ENCODE measurements around the gene MST1.

The MST1 gene

GRCh38 chr3:49655731-49656285 is 33.5 kb downstream of the MST1 start:
- no peak for DNase-seq (ENCODE audit: low spot score)

DNA sequence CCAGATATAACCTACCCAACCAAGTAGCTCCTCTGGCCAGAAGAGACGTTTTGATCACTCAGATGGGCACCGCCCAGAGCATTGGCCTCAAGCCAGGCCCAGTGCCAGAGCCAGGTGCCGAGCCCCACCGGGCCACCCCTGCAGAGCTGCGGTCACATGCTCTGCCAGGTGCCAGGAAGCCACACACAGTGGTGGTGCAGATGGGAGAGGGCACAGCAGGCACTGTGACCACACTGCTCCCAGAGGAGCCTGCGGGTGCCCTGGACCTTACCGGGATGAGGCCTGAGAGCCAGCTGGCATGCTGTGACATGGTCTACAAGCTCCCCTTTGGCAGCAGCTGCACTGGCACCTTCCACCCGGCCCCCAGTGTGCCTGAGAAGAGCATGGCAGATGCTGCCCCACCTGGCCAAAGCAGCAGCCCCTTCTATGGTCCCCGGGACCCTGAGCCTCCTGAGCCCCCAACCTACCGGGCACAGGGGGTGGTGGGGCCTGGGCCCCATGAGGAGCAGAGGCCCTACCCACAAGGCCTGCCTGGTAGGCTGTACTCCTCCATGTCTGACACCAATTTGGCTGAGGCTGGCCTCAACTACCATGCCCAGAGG is 34.2 kb downstream of the MST1 start:
- DNase-seq (ENCODE audit: low spot score), result no peak

DNA sequence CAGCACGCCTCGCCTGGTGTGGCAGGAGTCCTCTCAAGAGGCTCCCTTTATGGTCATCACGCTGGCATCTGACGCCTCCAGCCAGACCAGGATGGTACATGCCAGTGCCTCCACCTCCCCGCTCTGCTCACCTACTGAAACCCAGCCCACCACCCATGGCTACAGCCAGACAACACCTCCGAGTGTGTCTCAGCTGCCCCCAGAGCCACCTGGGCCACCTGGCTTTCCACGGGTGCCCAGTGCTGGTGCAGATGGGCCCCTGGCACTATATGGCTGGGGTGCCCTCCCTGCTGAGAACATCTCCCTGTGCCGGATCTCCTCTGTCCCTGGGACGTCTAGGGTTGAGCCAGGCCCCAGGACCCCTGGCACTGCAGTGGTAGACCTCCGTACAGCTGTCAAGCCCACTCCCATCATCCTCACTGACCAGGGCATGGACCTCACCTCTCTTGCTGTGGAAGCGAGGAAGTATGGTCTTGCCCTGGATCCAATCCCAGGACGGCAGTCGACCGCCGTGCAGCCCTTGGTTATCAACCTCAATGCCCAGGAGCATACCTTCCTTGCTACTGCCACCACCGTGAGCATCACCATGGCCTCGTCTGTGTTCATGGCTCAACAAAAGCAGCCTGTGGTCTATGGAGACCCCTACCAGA is 35.0 kb downstream of the MST1 start:
- no peak for DNase-seq (ENCODE audit: low spot score)

GRCh38 chr3:49653621-49654020 is 35.7 kb downstream of the MST1 start:
- no peak for DNase-seq (ENCODE audit: low spot score)

- no peak for DNase-seq (ENCODE audit: low spot score)
Measured at GRCh38 chr3:49652903-49653415, 36.3 kb downstream of the MST1 start.

GRCh38 chr3:49652218-49652902 is 36.9 kb downstream of the MST1 start:
- no peak for DNase-seq (ENCODE audit: low spot score)

GRCh38 chr3:49650637-49651036 is 38.6 kb downstream of the MST1 start:
- no peak for DNase-seq (ENCODE audit: low spot score)

GRCh38 chr3:49650177-49650576 is 39.1 kb downstream of the MST1 start:
- no peak for DNase-seq (ENCODE audit: low spot score)

DNA sequence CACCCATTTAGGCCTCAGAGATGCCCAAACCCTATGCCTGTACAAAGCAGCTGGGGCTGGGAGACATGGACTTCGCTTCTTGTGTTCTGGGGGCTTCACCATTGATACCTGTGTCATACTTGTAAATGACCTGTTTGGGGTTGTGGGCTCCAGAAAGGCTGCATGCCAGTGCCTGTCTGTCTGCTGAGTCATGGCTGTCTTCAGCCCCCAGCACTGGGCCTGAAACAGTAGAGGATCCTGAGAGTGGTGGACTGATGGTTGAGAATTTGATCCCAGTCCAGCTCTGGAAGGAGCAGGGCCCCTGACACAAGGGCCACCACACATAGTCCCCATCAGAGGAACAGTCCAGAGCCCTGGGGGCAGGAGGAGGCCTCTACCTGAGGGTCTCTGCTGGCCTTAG is 39.7 kb downstream of the MST1 start:
- no peak for DNase-seq (ENCODE audit: low spot score)

DNA sequence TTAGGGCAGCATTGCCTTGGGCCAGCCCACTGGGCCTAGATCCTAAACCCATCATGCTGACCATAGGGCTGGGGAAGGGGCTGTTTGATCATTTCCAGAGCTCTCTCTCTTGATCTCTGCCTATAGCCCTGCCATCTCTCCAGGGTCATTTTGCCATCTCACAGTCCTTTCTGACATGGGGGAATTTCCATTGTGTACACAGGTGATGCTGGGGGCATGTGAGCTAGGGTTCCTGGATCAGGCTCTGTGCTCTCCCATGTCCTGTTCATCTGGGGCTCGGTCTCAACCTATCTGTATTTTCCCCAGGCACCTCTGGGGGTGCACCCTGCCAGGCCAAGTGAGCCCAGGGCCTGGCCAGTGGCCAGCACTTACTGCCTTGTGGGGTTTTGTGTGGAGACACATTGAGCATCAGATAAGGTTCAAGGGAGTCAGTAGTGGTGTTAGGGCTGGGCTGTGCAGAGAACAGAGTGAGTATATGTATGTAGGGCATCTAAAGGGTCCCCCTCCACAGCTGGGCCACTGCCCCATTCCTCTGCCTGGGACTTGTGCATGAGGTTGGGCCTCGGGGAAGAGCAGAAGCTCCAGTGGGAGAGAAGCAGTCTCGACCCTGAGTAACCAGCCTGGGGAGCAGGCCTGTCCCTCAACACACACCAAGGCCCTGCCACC is 40.8 kb downstream of the MST1 start:
- no peak for DNase-seq (ENCODE audit: low spot score)

DNA sequence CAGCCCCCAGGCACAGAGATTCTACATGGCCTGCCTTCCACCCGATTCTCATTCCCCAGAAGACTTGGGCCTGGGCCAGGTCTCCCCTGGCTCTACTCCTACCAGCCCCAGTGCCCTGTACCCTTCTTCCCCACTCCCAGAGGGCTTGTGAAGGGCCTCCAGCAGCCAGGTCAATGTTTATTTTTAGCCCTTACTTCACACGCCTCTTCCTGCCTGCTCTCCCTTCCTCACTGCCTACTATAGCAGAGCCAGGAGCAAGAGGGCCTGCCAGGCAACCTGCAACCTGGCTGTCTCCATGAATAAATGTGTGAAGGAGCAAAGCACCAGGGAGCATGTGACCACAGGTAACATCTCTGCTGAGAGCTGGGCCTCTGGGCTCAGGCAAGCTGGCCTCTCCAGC is 41.5 kb downstream of the MST1 start:
- DNase-seq (ENCODE audit: low spot score), result no peak

DNA sequence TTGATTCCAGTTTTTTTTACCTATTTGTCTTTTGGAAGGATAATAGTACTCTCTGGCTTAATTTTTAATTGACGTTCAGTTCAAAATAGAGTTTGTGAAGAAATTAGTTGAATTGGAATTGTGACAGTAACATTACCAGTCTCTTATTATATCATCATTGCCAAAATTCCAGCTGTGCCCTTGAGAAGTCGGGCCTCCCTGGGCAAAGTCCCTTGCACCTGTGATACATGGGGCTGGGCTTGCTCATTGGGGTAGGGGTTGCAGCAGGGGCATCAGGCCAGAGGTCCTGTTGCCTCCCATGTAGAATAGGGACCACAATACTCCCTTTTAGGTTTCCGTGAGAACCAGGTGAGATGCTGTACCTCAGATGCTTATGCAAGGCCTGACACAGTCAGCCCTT is 43.0 kb downstream of the MST1 start:
- no peak for DNase-seq (ENCODE audit: low spot score)

- no peak for DNase-seq (ENCODE audit: low spot score)
Measured at GRCh38 chr3:49644684-49645083, 44.6 kb downstream of the MST1 start.

GRCh38 chr3:49642708-49643145 is 46.5 kb downstream of the MST1 start:
- DNase-seq (ENCODE audit: low spot score), result no peak

GRCh38 chr3:49641921-49642707 is 47.2 kb downstream of the MST1 start:
- no peak for DNase-seq (ENCODE audit: low spot score)

GRCh38 chr3:49641292-49641691 is 48.0 kb downstream of the MST1 start:
- DNase-seq (ENCODE audit: low spot score), result no peak

DNA sequence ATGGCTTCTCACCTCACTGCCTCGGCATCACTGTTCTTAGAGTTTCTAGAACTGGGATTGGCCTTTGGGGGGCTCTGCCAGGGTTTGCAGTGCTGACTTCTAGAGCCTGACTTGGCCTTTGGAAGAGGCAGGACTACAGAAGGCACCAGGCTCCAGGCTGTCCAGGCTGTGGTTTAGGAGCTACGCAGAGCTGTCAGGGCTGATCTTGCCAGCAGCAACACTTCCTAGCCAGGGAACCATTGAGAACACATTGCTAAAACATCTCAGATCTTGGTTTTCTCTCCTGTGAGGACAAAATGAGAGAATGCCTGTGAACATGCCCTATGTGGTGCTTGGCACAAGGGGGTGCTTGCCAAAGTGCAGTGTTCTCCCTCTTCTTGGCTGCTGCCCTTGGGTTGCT is 49.7 kb downstream of the MST1 start:
- no peak for DNase-seq (ENCODE audit: low spot score)

DNA sequence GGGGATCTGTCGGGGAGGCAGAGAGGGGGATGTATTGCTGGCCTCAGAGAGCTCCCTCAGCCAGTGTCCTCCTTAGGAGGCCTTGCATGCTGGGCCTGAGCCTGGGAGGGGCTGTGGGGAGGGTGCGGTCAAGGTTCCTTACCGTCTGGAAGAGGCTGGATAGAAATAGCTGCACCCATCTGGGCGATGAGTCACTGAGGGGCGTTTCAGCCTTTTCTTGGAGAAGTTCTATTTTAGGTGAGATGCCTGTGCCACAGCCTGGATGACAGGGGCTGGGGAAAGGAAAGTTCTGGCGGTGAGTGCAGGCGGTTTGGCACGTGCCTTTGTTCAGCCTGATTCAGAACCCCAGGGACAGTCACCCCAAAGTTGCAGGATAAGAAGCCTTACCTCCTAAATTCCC is 50.8 kb downstream of the MST1 start:
- no peak for DNase-seq (ENCODE audit: low spot score)

GRCh38 chr3:49636883-49637609 is 52.2 kb downstream of the MST1 start:
- DNase-seq (ENCODE audit: low spot score), result no peak

DNA sequence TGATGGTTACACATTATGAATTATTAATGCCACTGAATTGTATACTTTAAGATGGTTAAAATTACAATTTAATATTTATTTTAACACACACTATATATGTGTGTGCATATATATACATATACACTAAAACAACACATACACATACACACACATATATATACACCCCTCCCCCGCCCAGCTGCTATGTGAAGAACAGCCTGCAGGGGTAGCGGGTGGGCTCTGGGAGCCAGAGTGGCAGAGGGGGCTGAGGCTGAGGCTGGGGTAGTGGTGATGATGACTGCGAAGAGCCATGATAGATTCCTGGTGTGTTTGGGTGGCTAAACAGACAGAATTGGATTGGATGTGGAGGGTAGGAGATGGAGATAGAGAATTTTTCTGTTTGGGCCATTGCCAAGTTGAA is 54.5 kb downstream of the MST1 start:
- DNase-seq (ENCODE audit: low spot score), result no peak

All from left forelimb (tissue), 1 donor.